GM21737 (cell line): ENCODE measurements around the gene NEDD1.
A peak's percentile ranks its signal among the peaks of the same experiment; 100 is the strongest.

Experiments used
- ATAC-seq: cut with Tn5 transposase; IDR thresholded peaks from one replicate; pipeline ENCODE4 v1.9.1; 2021; ENCODE audit warnings: mild to moderate bottlenecking, moderate library complexity; ENCODE audit not compliant: unreplicated experiment

Gene NEDD1

DNA sequence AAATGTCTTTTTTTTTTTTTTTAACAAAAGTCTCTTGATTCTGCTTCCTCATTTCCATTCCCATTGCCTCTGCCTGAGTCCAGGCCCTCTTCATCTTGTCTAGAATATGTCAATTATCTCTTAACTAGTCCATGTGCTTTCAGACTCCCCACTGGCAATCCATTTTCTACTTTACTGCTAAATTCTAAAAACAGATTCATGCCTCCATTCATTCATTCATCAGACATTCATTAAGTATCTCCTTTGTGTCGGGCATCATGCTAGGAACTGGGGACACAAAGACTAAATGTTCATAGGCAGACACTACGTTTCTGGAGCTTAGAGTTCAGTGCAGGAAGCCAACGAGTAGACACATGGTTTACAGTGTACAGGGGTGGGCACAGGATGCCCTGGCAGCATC, 9.6 kb upstream of the NEDD1 start:
- no peak for ATAC-seq

GRCh38 chr12:96901175-96901574, 5.9 kb upstream of the NEDD1 start:
- ATAC-seq: no peak

GRCh38 chr12:96902076-96902475, 5.0 kb upstream of the NEDD1 start:
- ATAC-seq: no peak

DNA sequence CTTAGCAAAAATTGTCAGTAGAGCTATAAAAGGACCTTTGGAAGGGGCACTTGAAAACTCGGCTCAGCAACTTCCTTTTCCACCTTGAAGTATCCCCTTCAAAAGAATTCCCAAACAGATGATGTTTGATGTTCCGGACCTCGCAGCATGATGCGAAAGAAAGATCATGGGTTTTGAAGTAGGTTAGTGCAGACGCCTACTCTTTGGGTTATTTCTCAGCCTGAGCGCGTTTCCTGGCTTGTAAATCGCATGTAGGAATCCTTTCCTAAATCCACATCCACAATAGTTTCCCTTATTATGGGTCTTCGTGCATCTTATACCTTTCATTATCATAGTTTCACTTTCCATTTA, 584 bp upstream of the NEDD1 start:
- no peak for ATAC-seq

DNA sequence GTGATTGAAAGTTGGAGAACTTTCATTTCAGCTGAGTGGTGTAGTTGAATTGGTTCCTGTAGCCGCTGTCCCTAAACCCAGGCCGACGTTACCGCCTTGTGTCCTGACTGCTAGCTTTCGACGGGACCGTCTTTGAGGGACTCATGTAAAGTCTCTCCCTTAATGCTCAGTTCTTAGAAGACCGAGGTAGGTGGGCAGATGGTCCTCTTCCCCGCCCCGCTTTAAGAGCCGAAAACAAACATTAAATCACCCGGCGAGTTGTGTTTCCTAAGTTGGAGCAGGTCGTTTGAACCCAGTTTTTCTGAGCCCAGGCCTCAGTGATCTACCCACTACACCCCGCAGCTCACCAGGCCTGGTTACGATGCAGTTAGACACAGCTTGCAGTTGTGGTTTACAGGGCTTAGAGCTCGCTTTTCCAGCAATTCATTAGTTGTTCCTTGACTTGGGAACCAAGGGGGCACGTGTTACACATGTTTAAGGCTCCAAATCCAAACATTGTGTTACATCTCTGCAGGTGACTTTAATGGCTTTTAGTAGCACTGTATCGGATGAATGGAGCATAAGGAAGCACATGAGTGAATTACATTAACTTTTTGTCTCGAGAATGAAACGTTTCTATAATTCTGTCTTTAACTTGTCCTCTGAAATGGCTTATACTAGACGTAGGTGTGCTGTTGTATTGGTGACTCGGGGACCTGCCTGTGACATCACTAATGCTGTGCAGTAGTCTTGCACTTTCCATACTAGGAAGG, 790 bp downstream of the NEDD1 start:
- ATAC-seq: peak; percentile 27

- ATAC-seq: no peak
Observed at GRCh38 chr12:96908423-96908675, 1.3 kb downstream of the NEDD1 start.

DNA sequence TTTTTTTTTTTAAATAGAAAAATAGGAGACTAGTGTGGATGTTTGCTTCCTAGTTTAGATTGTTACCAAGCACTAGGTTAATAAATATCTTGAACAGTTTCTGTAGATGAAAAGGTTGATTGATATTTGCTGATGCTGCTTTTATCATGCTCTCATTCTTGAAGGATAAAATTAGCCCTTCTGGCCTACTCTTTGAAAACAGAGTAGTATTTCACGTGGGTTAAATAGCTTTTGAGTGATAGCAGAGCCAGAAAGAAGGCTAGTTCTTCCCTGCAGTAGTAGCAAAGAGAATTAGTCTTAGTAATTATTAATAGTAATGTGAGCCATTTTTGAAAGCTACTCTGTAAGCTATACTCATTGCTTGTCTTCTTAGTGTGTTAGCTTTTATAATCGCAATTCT, 5.2 kb downstream of the NEDD1 start:
- ATAC-seq: no peak

- no peak for ATAC-seq
Observed at GRCh38 chr12:96912943-96913342, 5.9 kb downstream of the NEDD1 start.

GRCh38 chr12:96919510-96920210, 12.6 kb downstream of the NEDD1 start:
- ATAC-seq: no peak

DNA sequence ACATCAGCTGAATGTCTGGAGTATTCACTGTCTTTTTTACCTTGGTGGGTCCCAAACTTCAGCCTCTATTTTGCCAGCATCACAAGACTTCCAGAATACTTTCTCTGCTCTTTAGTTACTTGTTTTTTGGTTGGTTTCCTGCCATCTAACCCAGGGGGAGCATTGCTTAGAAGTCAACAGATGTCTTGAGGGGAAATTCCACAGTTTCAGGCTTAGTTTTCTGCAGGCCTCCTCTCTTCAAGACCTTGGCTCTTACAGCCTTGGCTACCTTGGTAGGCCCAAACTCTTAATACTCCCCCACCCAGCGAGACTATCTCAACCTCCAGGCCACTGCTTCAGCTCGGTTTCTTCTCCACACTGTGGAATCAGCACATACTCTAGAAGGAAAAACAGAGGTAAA, 41.7 kb downstream of the NEDD1 start:
- no peak for ATAC-seq

DNA sequence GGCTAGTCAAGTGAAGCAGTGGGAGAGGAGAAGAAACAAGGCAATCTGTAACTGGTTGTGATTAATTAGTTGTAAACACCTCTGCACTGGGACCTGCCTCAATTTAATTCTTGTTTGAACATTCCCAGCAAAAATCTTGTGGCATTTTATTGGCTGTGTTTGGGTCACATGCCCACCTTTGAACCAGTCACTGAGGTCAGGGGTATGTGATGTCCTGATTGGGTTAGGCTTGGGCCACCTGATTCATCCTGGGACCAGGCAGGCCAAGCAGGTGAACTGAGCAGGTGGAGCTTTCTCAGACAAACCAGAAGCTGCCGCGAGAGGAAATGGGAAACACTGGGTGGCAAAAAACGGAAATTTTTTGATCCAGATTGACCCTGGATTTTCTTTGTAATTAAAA, 72.5 kb downstream of the NEDD1 start:
- ATAC-seq: no peak

- no peak for ATAC-seq
Observed at GRCh38 chr12:96980991-96981414, 73.9 kb downstream of the NEDD1 start.

GRCh38 chr12:96981911-96982310, 74.9 kb downstream of the NEDD1 start:
- ATAC-seq: no peak

GRCh38 chr12:96982671-96983070, 75.6 kb downstream of the NEDD1 start:
- ATAC-seq: no peak

- peak; percentile 82 for ATAC-seq
Observed at GRCh38 chr12:96985515-96986362, 78.7 kb downstream of the NEDD1 start.

DNA sequence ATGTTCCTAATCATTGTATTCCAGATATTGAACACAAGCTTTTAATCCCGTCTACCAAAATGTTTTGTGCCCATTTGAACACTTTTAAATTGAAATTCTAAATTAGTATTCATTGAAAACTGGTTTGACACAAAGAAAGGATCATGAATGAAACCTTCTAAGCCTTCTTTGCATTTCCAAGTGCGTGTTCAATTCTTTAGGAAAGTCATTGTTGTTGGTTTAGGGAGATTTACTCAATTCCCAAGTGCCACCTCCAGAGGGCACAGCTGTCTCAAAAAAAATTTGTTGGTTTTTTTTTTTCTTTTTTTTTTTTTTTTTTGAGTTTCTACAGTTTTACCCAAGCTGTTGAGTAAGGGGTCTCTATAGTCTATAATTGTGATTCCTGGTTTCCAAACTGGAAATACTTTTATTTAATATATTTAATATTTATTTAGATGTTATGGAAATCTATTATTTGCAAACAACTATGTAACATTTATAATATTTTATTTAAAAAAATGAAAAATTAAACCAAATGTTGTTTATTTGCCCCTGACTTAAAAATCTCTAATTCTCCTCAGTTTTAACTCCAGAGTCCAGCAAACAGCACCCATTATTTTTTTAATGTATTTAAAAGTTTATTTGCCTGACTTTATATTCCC, 79.9 kb downstream of the NEDD1 start:
- no peak for ATAC-seq

GRCh38 chr12:96988919-96989318, 81.9 kb downstream of the NEDD1 start:
- ATAC-seq: no peak

- no peak for ATAC-seq
Observed at GRCh38 chr12:96989916-96990315, 82.9 kb downstream of the NEDD1 start.

DNA sequence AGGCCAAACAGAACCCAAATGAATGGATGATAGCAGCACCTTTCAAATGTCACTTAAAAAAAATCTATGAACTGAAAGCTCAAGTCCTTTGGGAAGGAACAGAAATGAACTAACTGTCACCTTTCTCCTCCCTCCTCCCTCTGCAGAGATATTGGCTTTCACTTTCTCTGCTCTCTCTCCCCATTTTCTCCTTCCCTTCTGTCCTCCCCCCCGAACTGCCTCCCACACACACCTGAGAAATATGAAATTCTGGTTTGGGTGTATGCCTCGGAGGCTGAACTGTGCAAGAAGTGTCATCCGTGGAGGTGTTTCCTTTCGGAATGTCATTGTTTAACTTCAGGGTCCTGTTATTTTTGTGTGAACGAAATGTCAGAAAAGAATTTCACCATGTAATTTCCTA, 87.8 kb downstream of the NEDD1 start:
- ATAC-seq: no peak

DNA sequence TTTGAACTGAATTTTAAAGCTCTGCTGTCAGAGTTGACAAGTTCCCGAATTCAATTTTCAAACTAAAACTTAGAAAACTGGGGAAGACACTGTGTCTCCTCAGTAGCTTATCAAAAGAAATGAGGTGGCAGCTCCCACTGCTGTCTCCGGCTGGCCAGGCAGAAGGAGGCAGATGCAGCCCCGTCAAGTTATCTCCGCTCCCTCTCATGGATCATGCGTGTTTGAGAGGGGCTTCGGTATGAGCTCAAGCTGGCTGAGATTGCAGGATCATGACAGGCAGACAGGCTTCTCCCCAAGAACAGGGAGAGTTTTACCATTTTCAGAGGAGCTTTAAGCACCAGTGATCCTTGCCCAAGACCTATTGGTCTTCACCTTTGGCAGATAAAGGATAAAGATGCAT, 88.8 kb downstream of the NEDD1 start:
- no peak for ATAC-seq

- ATAC-seq: no peak
Observed at GRCh38 chr12:96997797-96998484, 90.9 kb downstream of the NEDD1 start.
